GM19099 (cell line): ENCODE data around the gene ZNF385B.

Experiments
- POLR2A ChIP-seq: IDR thresholded peaks from 3 replicates; pipeline ENCODE4 v1.6.1; 2011; ENCODE audit warnings: low read depth; ENCODE audit not compliant: insufficient read length; ENCODE audit errors: extremely low read depth

ZNF385B gene

DNA sequence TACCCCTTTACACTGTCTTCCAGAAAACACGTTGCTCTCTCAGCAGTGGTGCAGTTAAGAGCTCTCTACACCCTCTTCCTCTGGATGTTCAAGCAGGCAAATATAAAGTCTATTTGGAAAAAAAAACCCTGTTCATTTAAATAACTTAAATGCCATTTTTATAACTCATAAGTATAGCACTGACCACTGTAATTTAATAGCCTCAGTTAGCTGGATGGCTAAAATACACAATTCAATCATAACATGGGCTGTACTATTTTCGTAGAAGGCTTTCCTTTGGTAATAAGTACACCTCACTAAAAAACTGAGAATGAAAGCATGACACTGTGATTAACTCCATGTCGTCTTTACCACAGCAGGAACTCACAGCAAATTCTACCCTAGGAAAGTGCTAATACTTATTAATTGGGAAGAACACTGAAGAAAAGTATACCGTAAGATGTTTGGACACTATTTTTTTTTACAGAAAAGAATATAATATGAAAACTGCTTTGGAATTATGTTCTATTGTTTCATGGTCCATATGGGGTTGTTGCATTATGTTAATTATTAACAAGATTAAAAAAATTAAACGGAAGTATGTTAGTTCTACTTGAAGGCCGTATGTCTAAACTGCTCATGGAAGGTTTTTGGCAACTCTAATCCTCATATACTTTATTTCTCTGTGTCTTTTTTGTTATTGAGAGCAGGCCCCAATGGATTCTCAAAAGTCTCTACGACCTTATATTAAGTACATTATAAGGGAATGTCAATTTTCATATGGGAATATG, 269.1 kb downstream of the ZNF385B start:
- TF ChIP-seq POLR2A = no peak

DNA sequence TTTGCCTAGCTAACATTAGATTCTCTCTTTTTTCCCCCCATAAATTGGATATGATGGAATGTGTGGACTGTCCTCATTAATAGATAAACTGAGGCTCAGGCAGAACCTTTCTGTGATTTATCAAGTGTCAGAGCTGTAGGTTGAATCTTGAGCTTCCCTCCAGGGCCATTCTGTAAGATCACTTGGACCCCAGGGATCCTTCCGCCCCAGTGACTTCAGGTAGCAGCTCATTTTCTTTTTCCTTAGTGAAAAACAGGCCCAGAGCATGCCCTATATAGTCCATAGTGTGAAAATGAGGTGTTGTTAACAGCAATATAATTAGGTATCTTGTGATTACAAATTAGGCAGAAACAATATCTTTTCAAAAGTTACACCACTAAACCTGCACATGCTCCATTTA, 269.7 kb downstream of the ZNF385B start:
- no peak for TF ChIP-seq POLR2A

DNA sequence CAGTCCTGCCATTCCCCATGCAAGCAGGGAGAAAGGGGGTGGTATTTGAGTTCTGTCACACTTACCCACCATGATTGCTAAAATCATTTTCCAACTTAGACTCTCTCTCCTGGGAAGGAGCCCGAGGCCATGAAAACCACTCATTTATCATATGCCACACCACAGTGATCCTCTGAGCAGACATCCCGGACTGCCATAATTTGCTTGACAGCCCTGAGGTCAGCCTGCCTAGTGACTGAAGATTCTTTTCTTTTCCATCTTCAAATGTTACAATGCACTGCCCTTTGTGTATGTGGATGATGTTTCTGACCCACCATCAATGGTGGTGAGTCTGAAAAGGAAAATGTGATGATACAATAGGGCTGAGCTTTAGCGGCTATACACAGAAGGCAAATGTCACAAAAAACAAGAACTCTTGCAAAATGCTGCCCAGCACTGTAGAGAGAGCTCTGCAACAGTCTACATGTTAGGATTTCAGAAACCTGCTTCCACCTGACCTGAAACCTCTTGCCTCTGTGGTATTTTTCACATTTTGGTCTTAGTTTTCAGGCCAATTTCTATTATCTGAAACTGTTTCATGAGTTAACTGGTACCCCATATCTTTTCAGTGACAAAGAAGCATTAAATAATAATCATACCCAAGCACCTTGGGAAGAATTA, 272.8 kb downstream of the ZNF385B start:
- no peak for TF ChIP-seq POLR2A

DNA sequence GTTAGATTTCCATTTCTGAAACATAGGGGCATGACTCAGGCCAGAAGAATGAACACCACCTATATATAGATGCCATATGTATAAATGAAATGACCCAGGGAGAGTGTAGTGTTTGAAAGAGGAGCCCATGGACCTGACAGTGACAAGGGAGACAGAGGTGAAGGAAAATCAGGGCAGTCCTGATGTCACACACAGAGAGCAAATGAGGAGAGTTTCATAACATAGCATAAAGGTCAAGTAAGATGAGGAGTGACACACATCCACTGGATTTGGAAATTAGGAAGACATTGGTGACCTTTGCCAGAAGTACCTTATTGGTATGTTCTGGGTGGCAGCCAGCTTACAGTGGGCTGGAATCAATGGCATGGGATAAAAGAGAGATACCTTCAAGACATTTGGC, 276.7 kb downstream of the ZNF385B start:
- TF ChIP-seq POLR2A = no peak

DNA sequence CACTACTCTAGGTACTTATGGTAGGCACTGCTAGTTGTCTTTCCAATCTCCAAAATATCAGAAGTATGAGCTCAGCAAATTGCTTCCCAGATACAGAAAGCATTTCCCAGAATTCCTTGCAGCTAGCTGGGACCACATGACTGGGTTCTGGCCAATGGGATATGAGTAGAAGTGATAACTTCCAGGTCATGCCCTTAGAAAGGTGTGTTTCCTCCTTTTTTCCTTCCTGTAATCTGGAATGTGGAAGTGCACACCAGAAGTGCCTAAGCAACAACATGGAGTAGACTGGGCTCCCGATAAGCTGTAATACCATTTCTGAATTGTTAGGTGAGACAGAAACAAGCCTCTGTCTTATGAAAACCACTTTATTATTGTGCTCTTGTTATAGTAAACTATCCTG, 279.8 kb downstream of the ZNF385B start:
- no peak for TF ChIP-seq POLR2A

DNA sequence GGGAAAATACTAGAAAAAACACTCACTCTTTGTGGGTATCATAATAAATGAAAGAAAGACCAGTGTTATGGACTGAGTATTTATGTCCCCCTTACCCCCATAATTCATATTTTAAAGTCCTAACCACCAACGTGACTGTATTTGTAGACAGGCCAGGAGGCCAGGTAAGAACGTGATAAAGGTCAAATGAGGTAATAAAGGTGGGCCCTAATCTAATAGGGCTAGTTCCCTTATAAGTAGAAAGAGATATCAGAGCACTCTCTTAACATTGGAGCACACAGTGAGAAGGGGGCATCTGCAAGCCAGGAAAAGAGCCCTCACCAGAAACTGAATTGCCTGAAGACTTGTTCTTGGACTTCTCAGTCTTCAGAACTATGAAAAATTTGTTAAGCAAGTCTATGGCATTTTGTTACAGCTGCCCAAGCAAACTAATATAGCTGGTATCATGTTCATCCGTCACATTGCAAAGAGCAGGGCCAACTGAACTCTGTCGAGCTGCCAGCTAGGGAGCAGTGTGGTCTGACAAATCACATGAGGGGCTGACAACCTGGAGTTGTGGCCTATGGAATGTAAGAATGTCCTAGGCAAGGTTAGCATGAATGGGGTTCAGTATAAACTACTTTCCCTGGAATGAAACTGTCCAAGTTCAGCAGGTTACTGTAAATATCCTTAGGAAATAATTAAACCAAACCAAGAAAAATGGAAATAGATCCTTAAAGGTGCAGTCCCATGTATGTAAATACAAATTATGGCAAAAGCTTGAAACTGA, 280.9 kb downstream of the ZNF385B start:
- no peak for TF ChIP-seq POLR2A

DNA sequence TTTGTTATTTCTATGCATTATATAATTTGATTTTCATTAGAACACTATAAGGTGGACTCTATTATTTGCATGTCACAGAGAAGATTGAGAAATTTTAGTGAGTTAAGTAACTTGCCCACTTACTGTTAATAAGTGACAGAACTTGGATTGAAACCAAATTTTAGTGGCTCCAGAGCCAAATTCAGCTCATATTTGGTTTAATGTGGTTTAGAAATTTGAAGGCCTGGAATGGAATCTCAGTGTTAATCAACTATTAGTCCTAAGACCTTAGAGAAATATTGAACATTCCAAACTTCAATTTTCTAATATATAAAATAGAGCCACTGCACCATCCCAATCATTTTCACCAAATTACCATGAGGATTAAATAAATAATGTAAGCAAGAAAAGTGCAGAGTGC, 281.6 kb downstream of the ZNF385B start:
- no peak for TF ChIP-seq POLR2A

DNA sequence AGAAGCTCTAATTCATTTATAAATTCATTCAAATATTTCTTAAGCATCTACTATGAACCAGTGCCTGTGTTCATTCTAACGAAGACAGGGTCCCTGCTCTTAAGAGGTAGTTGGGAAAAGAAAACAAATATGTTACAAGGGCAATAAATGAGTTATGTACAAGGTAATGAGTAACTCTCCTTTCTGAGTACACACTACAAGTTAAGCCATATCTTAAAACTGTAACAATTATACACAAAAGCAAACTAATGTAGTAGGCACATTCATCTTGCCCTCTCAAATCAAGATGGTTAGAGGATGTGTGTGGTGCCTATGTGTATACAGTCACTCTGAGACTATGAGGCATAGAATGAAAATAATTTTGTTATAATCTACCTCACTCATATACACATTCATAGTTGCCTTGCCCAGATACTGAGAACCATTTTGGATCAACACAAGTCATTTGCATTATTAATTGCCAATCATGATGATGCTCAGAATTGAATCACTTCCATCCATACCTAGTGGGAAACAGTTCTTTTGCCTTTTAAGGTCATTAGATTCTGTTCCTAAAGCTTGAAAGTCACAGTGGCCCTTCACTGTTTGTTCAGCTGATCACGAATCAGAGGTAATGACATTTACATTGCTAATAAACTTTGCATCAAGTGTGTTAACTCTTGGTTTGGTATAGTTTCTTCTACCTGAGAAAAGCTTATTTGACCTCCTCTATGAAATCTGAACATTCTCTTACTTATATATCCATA, 283.1 kb downstream of the ZNF385B start:
- no peak for TF ChIP-seq POLR2A

DNA sequence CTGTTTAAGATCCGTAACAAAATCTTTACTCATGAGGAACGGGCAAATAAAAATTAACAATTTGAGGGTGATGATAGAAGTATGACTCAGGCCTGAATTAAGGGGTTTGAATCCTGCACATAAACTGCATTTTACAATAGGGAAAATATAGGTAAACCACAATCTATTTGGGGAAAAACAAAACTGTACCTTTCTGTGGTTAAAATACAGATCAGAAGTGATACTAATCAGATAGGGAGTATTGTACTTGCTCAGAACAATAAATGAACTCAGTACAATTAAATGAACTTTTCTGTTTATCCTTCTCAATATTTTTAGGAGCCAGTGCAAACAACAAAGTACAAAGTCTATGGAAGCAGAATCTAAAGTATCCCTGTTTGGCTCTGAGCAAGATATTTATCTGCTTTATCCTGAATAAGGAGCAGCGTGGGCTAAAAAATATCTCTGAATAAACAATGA, 287.3 kb downstream of the ZNF385B start:
- TF ChIP-seq POLR2A = no peak

DNA sequence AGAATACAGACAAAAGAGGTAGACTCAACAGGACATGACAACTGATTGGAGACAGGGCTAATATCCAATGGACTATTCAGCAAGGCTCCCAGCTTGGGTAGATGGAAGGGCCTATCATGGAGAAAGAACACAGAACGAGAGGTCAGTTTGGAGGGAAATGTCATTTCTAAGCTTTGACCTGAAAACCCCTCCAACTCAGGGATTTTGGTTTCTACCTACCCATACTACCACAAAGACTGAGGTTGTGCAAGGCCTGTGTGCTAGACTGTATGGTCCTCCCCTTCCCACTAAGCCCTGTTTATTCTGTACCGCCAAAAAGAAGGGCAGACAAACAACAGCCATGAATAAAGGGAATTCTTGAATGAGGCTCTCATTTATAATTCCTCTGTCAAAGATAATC, 288.9 kb downstream of the ZNF385B start:
- TF ChIP-seq POLR2A = no peak

DNA sequence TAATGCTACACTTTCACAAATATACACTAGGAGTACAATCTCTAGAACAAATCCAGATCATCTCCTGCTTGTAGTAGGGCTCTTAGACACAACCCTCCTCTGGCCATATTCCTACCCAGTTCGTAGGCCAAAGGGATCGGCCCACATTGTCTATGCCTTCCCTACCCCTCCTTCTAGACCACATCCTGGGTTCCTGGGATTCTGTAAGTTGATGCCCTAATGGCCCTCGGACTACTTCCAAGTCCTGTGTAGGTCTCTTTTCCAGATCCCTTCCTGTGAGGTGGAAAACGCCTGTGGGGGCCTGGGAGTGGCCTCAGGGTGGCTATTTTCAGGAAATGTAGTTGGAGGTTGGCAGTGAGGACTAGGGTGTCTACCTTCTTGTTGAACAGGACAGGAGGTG, 289.7 kb downstream of the ZNF385B start:
- no peak for TF ChIP-seq POLR2A

DNA sequence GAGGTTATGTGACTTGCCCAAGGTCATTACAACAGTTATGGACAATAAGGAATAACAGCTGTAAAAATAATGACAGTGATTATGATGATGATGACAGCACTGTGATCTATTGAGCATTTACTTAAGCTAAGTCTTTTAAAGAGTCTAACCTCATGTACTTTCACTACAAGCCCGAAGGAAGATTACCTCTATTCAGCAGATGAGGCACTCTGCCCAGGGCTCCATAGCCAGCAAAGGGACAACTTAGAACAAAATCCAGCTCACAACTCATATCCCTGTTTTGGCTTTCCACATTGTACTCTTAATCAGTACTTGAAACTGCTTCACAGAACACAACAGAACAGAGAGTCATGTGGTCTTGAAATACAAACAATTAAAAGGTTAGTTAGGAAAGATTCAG, 290.2 kb downstream of the ZNF385B start:
- TF ChIP-seq POLR2A = no peak

DNA sequence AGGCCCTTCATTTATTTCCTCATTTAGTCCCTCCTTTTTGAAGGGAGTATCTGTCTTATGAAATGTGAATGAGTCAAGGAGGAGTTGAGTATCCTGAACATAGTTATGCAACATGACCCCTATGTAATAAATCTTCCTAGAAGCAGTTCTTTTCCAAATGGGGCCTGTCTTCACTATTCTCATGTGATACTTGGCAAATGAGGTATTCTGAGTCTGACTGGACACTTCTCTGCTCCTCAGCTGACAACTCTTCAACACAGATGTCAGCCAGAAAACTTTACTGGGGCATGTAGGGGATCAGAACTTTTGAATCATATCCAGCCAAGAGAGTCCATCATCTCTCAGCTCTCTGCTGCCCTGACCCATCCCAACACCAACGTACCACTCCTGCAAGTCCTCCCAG, 291.6 kb downstream of the ZNF385B start:
- TF ChIP-seq POLR2A = no peak

DNA sequence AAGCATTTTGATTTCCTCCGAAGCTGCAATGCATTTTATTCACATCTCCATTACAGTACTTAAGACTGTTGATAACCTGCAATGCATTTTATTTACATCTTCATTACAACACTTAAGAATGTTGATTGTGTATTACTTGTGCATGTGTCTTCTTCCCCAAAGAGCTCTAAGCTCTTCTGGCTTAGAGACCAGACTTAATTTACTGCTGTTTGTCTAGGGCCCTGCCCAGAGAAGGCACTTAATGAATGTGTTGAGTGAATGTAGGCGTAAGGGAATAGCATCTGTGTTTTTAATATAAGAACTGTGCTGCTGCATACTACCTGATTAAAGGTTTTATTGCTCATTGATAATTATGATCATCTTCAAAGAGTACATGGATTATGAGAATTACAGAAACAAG, 295.6 kb downstream of the ZNF385B start:
- TF ChIP-seq POLR2A = no peak

DNA sequence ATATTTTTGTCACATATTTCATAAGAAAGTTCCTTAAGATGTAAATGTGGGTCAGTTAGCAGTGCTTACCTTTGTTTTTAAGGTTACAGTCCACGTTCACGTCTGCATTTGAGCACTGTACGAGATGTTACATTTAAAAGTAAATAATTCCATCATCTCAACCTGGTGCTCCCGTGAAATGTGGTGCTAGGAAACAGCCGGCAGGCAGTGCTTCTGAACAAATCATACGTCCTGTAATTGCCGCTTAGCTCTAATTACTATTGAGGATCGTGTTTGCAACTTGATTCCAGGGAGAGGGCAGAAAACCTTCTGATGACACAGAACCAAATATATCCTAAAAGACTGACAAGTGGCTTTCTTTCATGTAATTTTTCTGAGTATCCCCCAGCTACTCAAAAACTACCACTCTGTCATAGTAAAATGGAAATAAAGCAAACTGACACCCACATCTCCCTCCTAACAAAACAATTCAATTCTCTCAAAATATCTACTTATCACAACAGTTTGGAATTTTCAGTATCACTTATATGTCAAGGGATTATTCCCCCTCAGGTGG, 299.0 kb downstream of the ZNF385B start:
- TF ChIP-seq POLR2A = no peak

DNA sequence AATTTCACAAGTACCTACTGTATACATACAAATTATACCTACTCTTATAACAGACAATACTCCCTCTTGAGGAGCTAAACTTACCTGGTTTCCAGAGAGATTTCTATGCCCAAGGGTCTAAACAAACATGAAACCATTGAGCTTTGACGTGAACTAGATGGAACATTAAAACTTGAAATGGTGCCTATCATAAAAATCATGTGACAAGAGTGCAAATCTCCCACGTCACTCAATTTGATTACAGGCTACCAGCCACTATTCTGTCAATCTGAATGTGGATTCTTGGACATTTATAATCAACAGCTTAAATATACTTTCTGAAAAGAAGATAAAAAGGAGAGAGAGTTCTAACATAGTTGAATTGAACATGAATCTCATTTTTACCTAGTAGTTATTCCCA, 299.7 kb downstream of the ZNF385B start:
- no peak for TF ChIP-seq POLR2A
